ENCODE results near the gene GCSH. TPM values are rescaled to one million over a fixed set of nuclear protein-coding genes. Genes with fewer than 3 reads are reported as not detected.

Gene GCSH
- total and polyA plus RNA-seq, 4 donors: 34.6 to 132 (median 55.0) TPM

DNA sequence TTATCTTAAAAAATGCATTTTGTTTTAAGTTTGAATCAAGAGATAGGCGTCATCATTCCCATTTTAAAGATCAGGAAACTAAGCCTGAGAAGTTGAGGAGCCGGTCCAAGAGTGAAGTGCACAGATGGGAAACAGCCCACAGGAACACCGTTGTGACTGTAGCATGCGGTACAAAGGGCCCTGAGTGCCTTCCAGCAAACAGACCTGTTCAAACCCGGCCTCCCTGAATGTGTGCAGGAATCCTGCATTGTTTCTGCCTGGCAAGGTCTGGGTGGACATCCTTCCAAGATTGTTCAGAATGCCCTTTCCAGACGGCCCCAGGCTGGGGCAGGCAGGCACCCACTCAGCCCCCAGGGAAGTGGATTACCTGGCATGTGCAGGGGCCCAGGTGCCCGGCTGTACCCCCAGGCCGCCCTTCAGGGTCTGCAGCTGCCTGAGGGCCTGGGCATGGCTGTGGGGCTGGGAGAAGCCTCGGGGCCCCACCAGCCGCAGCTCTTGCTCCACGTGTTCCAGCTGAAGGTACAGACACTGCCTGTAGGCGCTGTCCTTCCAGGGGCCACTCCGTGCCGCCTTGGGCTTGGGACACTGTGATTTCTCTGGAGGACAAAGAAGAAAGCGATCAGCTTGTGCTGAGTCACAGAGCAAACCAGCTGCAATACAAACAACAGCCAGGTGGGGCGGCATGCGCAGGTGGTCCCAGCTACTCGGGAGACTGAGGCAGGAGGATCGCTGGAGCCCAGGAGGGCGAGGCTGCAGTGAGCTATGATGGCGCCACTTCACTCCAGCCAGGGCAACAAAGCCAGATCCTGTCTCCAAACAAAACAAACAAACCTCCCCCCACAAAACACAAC lies 45.0 kb upstream of the GCSH start:
- no peaks in the 10 kb centered on the region for H3K36me3 ChIP-seq (ENCODE audit: control insufficient read depth in 4 of 4, insufficient read depth in 3 of 4, low read depth in 1 of 4, low read length in 3 of 4)
- H3K4me1 ChIP-seq (ENCODE audit: control insufficient read depth in 4 of 4, insufficient read depth in 4 of 4, low read length in 3 of 4): no peaks in the 10 kb centered on the region
- H3K27ac ChIP-seq (ENCODE audit: low read depth in 1 of 2, low read length in 2 of 2): no peak overlapping the region
- no peaks in the 10 kb centered on the region for H3K9me3 ChIP-seq (ENCODE audit: control insufficient read depth in 4 of 4, low read length in 3 of 4)
- WGBS: 84% methylated on average over 21 of the region's 21 CpGs
- no peak overlapping the region for H3K4me3 ChIP-seq (ENCODE audit: low read depth in 1 of 3, low read length in 3 of 3)
- TF ChIP-seq, protein P1, sequence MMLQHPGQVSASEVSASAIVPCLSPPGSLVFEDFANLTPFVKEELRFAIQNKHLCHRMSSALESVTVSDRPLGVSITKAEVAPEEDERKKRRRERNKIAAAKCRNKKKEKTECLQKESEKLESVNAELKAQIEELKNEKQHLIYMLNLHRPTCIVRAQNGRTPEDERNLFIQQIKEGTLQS (IDR thresholded peaks at IDR 0.05): no peak
- TF ChIP-seq RAD21 (IDR thresholded peaks at IDR 0.05) (no peak), REST (IDR thresholded peaks at IDR 0.05) (no peak), SP1 (IDR thresholded peaks at IDR 0.05) (no peak), YY1 (IDR thresholded peaks at IDR 0.05) (no peak), NR2F2 (IDR thresholded peaks at IDR 0.05) (no peak), HNF4G (IDR thresholded peaks at IDR 0.05) (no peak), EGR1 (IDR thresholded peaks at IDR 0.05; ENCODE audit: low read depth in 2 of 2) (no peak)
- TF ChIP-seq, protein P2, sequence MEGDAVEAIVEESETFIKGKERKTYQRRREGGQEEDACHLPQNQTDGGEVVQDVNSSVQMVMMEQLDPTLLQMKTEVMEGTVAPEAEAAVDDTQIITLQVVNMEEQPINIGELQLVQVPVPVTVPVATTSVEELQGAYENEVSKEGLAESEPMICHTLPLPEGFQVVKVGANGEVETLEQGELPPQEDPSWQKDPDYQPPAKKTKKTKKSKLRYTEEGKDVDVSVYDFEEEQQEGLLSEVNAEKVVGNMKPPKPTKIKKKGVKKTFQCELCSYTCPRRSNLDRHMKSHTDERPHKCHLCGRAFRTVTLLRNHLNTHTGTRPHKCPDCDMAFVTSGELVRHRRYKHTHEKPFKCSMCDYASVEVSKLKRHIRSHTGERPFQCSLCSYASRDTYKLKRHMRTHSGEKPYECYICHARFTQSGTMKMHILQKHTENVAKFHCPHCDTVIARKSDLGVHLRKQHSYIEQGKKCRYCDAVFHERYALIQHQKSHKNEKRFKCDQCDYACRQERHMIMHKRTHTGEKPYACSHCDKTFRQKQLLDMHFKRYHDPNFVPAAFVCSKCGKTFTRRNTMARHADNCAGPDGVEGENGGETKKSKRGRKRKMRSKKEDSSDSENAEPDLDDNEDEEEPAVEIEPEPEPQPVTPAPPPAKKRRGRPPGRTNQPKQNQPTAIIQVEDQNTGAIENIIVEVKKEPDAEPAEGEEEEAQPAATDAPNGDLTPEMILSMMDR (IDR thresholded peaks at IDR 0.05; ENCODE audit: low read depth, low read length, missing input control): no peak
- H3K27me3 ChIP-seq (ENCODE audit: control insufficient read depth in 4 of 4, insufficient read depth in 4 of 4, low read length in 3 of 4): no peaks in the 10 kb centered on the region
- H3K9ac ChIP-seq (ENCODE audit: low read depth in 1 of 2, low read length in 2 of 2): no peak overlapping the region
- no peak for DNase-seq (ENCODE audit: low spot score)

GRCh38 chr16:81138831-81139557 lies 42.8 kb upstream of the GCSH start:
- 85% methylated on average over 9 of the region's 9 CpGs for WGBS
- no peak for DNase-seq (ENCODE audit: low spot score)
- no peak overlapping the region for H3K9ac ChIP-seq (ENCODE audit: low read depth in 1 of 2, low read length in 2 of 2)
- no peaks in the 10 kb centered on the region for H3K4me1 ChIP-seq (ENCODE audit: control insufficient read depth in 4 of 4, insufficient read depth in 4 of 4, low read length in 3 of 4)
- no peak overlapping the region for H3K27ac ChIP-seq (ENCODE audit: low read depth in 1 of 2, low read length in 2 of 2)
- no peaks in the 10 kb centered on the region for H3K27me3 ChIP-seq (ENCODE audit: control insufficient read depth in 4 of 4, insufficient read depth in 4 of 4, low read length in 3 of 4)
- TF ChIP-seq FOXA2 (IDR thresholded peaks at IDR 0.05) (no peak), FOXA1 (IDR thresholded peaks at IDR 0.05) (no peak), RXRA (IDR thresholded peaks at IDR 0.05) (no peak)
- TF ChIP-seq, protein P2 (IDR thresholded peaks at IDR 0.05; ENCODE audit: low read depth, low read length, missing input control): no peak
- H3K36me3 ChIP-seq (ENCODE audit: control insufficient read depth in 4 of 4, insufficient read depth in 3 of 4, low read depth in 1 of 4, low read length in 3 of 4): no peaks in the 10 kb centered on the region
- no peaks in the 10 kb centered on the region for H3K9me3 ChIP-seq (ENCODE audit: control insufficient read depth in 4 of 4, low read length in 3 of 4)
- no peak overlapping the region for H3K4me3 ChIP-seq (ENCODE audit: low read depth in 1 of 3, low read length in 3 of 3)
